ENCODE data around the gene THY1. TPM values are rescaled to one million over a fixed set of nuclear protein-coding genes. Genes with fewer than 3 reads are reported as not detected.

Gene THY1
- total and polyA plus RNA-seq, 9 of the 15 experiments (the other 6 are each of a cell fraction or from before 2014, with no cell fraction given), result 0.07 to 0.40 (median 0.16) TPM; not detected in 5

- no peak for TF ChIP-seq ZNF280A (IDR thresholded peaks at IDR 0.05; ENCODE audit: low read depth, partially characterized antibody)
- no peak for TF ChIP-seq PHTF2 (CRISPR knock-in tag; IDR thresholded peaks at IDR 0.05)
- TF ChIP-seq GABPB2 (CRISPR knock-in tag; conservative IDR thresholded peaks at IDR 0.05), result no peak
- no peak for TF ChIP-seq CHD4 (IDR thresholded peaks at IDR 0.05; ENCODE audit: insufficient read depth, insufficient replicate concordance, low read depth, low read length, poor library complexity, severe bottlenecking)
- no peak for TF ChIP-seq SMARCA4 (IDR thresholded peaks at IDR 0.05)
- TF ChIP-seq MEIS2 (IDR thresholded peaks at IDR 0.05; ENCODE audit: partially characterized antibody), result no peak
- no peak for TF ChIP-seq ZNF347 (CRISPR knock-in tag; IDR thresholded peaks at IDR 0.05; ENCODE audit: low read depth)
- TF ChIP-seq ARID4B (CRISPR knock-in tag; IDR thresholded peaks at IDR 0.05), result no peak
- no peak for TF ChIP-seq ZNF699 (CRISPR knock-in tag; IDR thresholded peaks at IDR 0.05; ENCODE audit: insufficient replicate concordance)
- TF ChIP-seq ZBTB9 (CRISPR knock-in tag; IDR thresholded peaks at IDR 0.05), result no peak
- no peak for TF ChIP-seq CBFA2T2 (conservative IDR thresholded peaks at IDR 0.05)
- TF ChIP-seq ZFPM2 (CRISPR knock-in tag; IDR thresholded peaks at IDR 0.05), result no peak
- no peak for TF ChIP-seq ZFP1 (CRISPR knock-in tag; IDR thresholded peaks at IDR 0.05)
- TF ChIP-seq MYC (IDR thresholded peaks at IDR 0.05; ENCODE audit: low read depth, low read length), result 0 out of 2 replicates have a peak, but pooled peaks have one; percentile 20
- no peak for TF ChIP-seq MYC (CRISPR knock-in tag; IDR thresholded peaks at IDR 0.05; ENCODE audit: borderline replicate concordance, low read depth)
- no peak for TF ChIP-seq PREB (CRISPR knock-in tag; IDR thresholded peaks at IDR 0.05)
- TF ChIP-seq SETDB1 (IDR thresholded peaks at IDR 0.05; ENCODE audit: low read length), result no peak
- TF ChIP-seq RNF2 (IDR thresholded peaks at IDR 0.05), result no peak
- no peak for TF ChIP-seq ELK1 (CRISPR knock-in tag; IDR thresholded peaks at IDR 0.05)
Observed at GRCh38 chr11:119377112-119377901, 45.7 kb downstream of the THY1 start (continued).
